ENCODE results near the gene HTR4. TPM values are rescaled to one million over a fixed set of nuclear protein-coding genes. Genes with fewer than 3 reads are reported as not detected.

Gene HTR4
- polyA plus RNA-seq, 1 experiment: not detected

DNA sequence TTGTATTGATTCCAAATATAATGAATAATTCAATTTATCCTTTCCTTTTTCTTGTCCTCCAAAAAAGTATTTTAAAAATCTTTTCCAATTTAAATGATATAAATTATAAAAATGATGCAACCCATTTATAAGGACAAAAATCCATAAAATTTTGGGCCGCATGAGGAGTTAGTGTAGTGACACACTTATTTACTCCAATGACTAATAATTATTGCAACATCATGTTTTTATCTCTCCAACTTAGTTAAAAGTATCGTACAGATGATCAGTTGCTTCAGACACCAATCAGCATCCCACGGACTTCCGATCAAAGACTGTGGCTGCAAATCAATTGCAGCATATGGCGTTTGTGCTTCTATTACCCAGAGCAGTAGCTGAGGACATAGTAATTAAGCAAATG, 58.6 kb downstream of the HTR4 start:
- TF ChIP-seq, protein P1, sequence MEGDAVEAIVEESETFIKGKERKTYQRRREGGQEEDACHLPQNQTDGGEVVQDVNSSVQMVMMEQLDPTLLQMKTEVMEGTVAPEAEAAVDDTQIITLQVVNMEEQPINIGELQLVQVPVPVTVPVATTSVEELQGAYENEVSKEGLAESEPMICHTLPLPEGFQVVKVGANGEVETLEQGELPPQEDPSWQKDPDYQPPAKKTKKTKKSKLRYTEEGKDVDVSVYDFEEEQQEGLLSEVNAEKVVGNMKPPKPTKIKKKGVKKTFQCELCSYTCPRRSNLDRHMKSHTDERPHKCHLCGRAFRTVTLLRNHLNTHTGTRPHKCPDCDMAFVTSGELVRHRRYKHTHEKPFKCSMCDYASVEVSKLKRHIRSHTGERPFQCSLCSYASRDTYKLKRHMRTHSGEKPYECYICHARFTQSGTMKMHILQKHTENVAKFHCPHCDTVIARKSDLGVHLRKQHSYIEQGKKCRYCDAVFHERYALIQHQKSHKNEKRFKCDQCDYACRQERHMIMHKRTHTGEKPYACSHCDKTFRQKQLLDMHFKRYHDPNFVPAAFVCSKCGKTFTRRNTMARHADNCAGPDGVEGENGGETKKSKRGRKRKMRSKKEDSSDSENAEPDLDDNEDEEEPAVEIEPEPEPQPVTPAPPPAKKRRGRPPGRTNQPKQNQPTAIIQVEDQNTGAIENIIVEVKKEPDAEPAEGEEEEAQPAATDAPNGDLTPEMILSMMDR (IDR thresholded peaks at IDR 0.05; ENCODE audit: insufficient read depth, low read depth, low read length): no peak
- DNase-seq (ENCODE audit: low read depth): no peak
- H3K4me3 ChIP-seq (ENCODE audit: low read depth, low read length): no peak overlapping the region
- H3K36me3 ChIP-seq (ENCODE audit: control insufficient read depth, insufficient read depth, low read length): no peaks in the 10 kb centered on the region
- no peaks in the 10 kb centered on the region for H3K27me3 ChIP-seq (ENCODE audit: control insufficient read depth, insufficient read depth, low read length)
- ChIA-PET POLR2A (no interaction called here), CTCF (no interaction called here)

DNA sequence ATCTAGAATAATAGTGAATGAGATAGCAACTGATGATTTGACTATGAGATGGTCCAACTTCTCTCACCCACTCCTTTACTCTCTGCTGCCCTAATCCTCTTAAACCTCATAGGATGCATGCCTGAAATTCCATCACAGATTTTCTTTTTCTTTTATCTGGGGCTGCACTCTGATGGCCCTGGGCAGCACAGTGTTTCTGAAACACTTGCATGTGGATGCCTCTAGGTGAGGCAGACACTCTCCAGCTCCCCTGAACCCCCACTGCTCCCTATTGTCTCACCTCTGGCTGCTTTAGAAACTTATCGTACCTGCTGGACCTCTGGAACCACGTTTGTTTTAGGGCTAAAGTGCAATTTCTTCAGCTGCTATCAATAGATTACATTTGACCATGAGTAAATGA, 67.5 kb downstream of the HTR4 start:
- CTCF ChIA-PET: interaction anchor here (0.7 kb wide), 1 partner anchor 12 kb away, joined by 3 read pairs; no protein-coding TSS in a partner anchor

DNA sequence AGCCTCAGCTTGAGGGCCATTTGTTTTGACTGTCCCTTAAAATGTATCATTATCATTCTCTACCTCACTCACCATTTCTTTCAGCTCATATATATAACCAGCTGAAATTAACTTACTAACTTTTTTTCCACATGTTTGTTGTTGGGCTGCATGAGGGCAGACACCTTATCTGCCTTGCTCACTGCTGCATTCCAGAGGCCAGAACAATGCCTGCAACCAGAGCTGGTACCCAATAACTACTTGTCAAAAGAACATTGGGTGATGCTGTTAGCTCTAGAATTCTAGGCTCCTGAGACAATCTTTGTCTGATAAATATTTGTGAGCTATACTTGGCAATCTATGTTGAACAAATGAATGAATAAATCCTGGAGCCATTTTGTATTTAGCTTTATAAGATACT, 68.3 kb downstream of the HTR4 start:
- no peak for DNase-seq (ENCODE audit: low read depth)
- no peaks in the 10 kb centered on the region for H3K36me3 ChIP-seq (ENCODE audit: control insufficient read depth, insufficient read depth, low read length)
- no peak overlapping the region for H3K4me3 ChIP-seq (ENCODE audit: low read depth, low read length)
- ChIA-PET POLR2A (no interaction called here), CTCF (interaction anchor here (0.9 kb wide), 1 partner anchor 14 kb away, joined by 3 read pairs; no protein-coding TSS in a partner anchor)
- H3K27me3 ChIP-seq (ENCODE audit: control insufficient read depth, insufficient read depth, low read length): no peaks in the 10 kb centered on the region; the same call in 1 of the 2 replicates
- TF ChIP-seq, protein P1 (IDR thresholded peaks at IDR 0.05; ENCODE audit: insufficient read depth, low read depth, low read length): no peak

More for the DNA sequence above, 67.5 kb downstream of the HTR4 start:
- no peak overlapping the region for H3K4me3 ChIP-seq (ENCODE audit: low read depth, low read length)
- DNase-seq (ENCODE audit: low read depth): no peak
- POLR2A ChIA-PET: no interaction called here
- no peaks in the 10 kb centered on the region for H3K36me3 ChIP-seq (ENCODE audit: control insufficient read depth, insufficient read depth, low read length)
- H3K27me3 ChIP-seq (ENCODE audit: control insufficient read depth, insufficient read depth, low read length): no peaks in the 10 kb centered on the region; the same call in 1 of the 2 replicates
- TF ChIP-seq, protein P1 (IDR thresholded peaks at IDR 0.05; ENCODE audit: insufficient read depth, low read depth, low read length): no peak

DNA sequence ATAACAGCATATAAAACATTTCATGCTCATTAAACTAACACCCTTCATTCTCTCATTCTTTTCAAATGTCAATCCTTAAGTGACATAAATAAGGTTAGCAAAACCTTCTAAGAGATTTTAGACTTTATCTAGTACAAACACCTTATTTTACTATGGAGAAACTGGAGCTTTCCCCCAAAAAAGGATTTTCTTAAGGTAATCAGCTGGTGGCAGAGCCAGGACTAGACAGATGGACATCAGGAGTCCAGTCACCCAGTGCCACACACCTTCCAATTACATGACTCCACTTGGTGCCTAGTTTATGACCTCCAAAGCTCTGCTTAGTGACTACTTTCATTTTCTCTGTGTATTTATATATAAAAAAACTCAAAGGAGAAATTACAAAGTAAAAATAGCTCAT, 70.2 kb downstream of the HTR4 start:
- H3K27me3 ChIP-seq (ENCODE audit: control insufficient read depth, insufficient read depth, low read length): no peaks in the 10 kb centered on the region; the same call in 1 of the 2 replicates
- no peak overlapping the region for H3K4me3 ChIP-seq (ENCODE audit: low read depth, low read length)
- no peaks in the 10 kb centered on the region for H3K36me3 ChIP-seq (ENCODE audit: control insufficient read depth, insufficient read depth, low read length)
- no peak for DNase-seq (ENCODE audit: low read depth)
- ChIA-PET CTCF (no interaction called here), POLR2A (no interaction called here)
- TF ChIP-seq, protein P1 (IDR thresholded peaks at IDR 0.05; ENCODE audit: insufficient read depth, low read depth, low read length): no peak

DNA sequence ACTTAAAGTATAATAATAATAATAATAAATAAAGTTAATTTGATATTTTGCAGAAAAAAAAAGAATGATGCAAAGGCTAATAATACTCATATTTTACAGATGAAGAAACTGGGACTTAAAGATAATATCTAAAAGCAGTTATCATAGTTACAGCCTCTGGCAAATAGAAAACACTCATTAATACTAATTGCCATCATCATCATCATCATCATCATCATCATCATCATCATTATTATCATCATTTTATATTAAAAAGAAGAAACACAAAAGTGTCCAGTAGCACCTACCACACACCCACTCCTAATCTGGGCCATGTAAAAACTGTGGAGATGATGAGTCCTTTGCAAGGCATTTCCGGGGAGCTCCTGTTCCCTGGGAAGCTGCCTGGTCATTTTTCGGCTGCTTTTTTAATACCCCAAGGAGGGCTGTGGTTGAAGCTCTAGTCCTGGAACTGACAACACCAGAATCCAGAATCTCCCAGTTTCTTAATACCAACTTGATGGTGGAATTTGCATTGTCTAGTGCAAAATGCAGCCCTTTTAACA, 70.8 kb downstream of the HTR4 start:
- POLR2A ChIA-PET: no interaction called here
- TF ChIP-seq, protein P1 (IDR thresholded peaks at IDR 0.05; ENCODE audit: insufficient read depth, low read depth, low read length): no peak
- no peak for DNase-seq (ENCODE audit: low read depth)
- Histone ChIP-seq H3K36me3 (ENCODE audit: control insufficient read depth, insufficient read depth, low read length) (no peaks in the 10 kb centered on the region), H3K4me3 (ENCODE audit: low read depth, low read length) (no peak overlapping the region), H3K27me3 (ENCODE audit: control insufficient read depth, insufficient read depth, low read length) (no peaks in the 10 kb centered on the region; the same call in 1 of the 2 replicates)
- CTCF ChIA-PET: no interaction called here

All from BJ (cell line).